HepG2 (cell line): ENCODE measurements around the gene MRPL14. TPM values are rescaled to one million over a fixed set of nuclear protein-coding genes. Genes with fewer than 3 reads are reported as not detected.

ENCODE experiments used
- ATAC-seq: fragments of 200-7000 bp; cut with Tn5 transposase; 3 replicates; pipeline ENCODE4 v1.9.1; 2020; ENCODE audit warnings: mild to moderate bottlenecking, moderate library complexity
- BruUV-seq: library from RNA; stranded (reverse); fragments of 400-500 nt; replicated peaks from 2 replicates; lab custom pipeline; 2021; lab: Mats Ljungman, UMichigan
- CTCF ChIA-PET: fragments of 300-600 bp; formaldehyde crosslinking; extraction: SDS; loops from one replicate; lab custom pipeline; 2021; ENCODE audit warnings: low total read pairs, inconsistent platforms, low intra/inter-chr PET ratio; lab: Yijun Ruan, JAX
- POLR2A ChIA-PET: fragments of 350-600 bp; sonication (Branson Sonifier 250); formaldehyde crosslinking; loops from one replicate; lab custom pipeline; 2020; ENCODE audit warnings: antibody characterized with exemption, inconsistent platforms; lab: Yijun Ruan, JAX
- DNase-seq: peaks from one replicate; pipeline ENCODE4 v3.0.0-alpha.2; 2015; ENCODE audit warnings: low spot score
- FAIRE-seq: peaks from 3 replicates; lab custom pipeline; 2011; peaks lifted over from hg19 to GRCh38; lab: Jason Lieb, UNC
- H2AFZ ChIP-seq: one replicate; pipeline ENCODE4 v1.6.1; 2011; ENCODE audit warnings: low read length, inconsistent platforms
- H3K27ac ChIP-seq: fragments of 300-600 bp; 3 replicates; pipeline ENCODE4 v1.8.0; 2011; ENCODE audit warnings: mixed run types, mild to moderate bottlenecking, mixed read lengths, low read length, inconsistent platforms; ENCODE audit not compliant: insufficient read depth; ENCODE audit errors: extremely low read length
- H3K27me3 ChIP-seq, 2 experiments: fragments of 200-600 bp in 1 of 2; 2 replicates in 1 of 2; 3 replicates in 1 of 2; pipeline versions ENCODE4 v1.6.0 to v1.8.0; 2011; ENCODE audit warnings: low read length in 2 of 2, mild to moderate bottlenecking in 2 of 2, moderate library complexity in 2 of 2, inconsistent platforms in 1 of 2; ENCODE audit not compliant: insufficient read depth in 2 of 2, control insufficient read depth in 1 of 2
- H3K36me3 ChIP-seq, 2 experiments: fragments of 200-600 bp in 1 of 2; replicated peaks in 1 of 2; 2 replicates in 1 of 2; 3 replicates in 1 of 2; pipeline versions ENCODE4 v1.5.1 to v1.8.0; 2011; ENCODE audit warnings: low read length in 2 of 2, inconsistent platforms in 1 of 2; ENCODE audit not compliant: insufficient read depth in 2 of 2, control insufficient read depth in 1 of 2
- H3K4me1 ChIP-seq: 2 replicates; pipeline ENCODE4 v1.5.1; 2012; ENCODE audit warnings: low read length, inconsistent platforms; ENCODE audit not compliant: insufficient read depth
- H3K4me2 ChIP-seq: 2 replicates; pipeline ENCODE4 v1.6.0; 2011; ENCODE audit warnings: low read depth, low read length, inconsistent platforms
- H3K4me3 ChIP-seq, 3 experiments: fragments of 200-600 bp in 1 of 3; sonication (generic), shearing (Covaris generic) in 1 of 3; replicated peaks in 1 of 3; 2 replicates each; pipeline ENCODE4 v1.5.1; 2011 to 2016; ENCODE audit warnings: low read length in 3 of 3, inconsistent platforms in 2 of 3, low read depth in 2 of 3, mild to moderate bottlenecking in 2 of 3, control low read depth in 1 of 3, mixed read lengths in 1 of 3; ENCODE audit not compliant: insufficient read depth in 1 of 3
- H3K79me2 ChIP-seq: one replicate; pipeline ENCODE4 v1.6.1; 2011; ENCODE audit warnings: low read length, inconsistent platforms; ENCODE audit not compliant: insufficient read depth
- H3K9ac ChIP-seq: 2 replicates; pipeline ENCODE4 v1.6.0; 2011; ENCODE audit warnings: mild to moderate bottlenecking, low read depth, low read length, inconsistent platforms; ENCODE audit not compliant: insufficient read depth
- H3K9me3 ChIP-seq: 2 replicates; pipeline ENCODE4 v1.5.1; 2012; ENCODE audit warnings: mild to moderate bottlenecking, low read length
- H4K20me1 ChIP-seq: 2 replicates; pipeline ENCODE4 v1.6.0; 2011; ENCODE audit warnings: inconsistent platforms, mild to moderate bottlenecking, low read length, moderate library complexity; ENCODE audit not compliant: insufficient read depth
- KMT2B ChIP-seq: IDR thresholded peaks from 2 replicates; pipeline ENCODE4 v1.6.1; 2016; ENCODE audit warnings: missing genetic modification reagents, missing compliant biosample characterization
- TGIF2 ChIP-seq: IDR thresholded peaks from 2 replicates; pipeline ENCODE4 v1.6.1; 2016; ENCODE audit warnings: control low read depth, missing compliant biosample characterization
- ZNF264 ChIP-seq: sonication (generic); formaldehyde crosslinking; IDR thresholded peaks from 2 replicates; pipeline ENCODE4 v1.4.0; 2020; ENCODE audit warnings: missing genetic modification reagents
- ZNF484 ChIP-seq: sonication (generic); formaldehyde crosslinking; IDR thresholded peaks from 2 replicates; pipeline ENCODE4 v1.5.1; 2020; ENCODE audit warnings: mild to moderate bottlenecking, low read depth, missing genetic modification reagents, borderline replicate concordance
- ZNF598 ChIP-seq: sonication (generic); formaldehyde crosslinking; IDR thresholded peaks from 2 replicates; pipeline ENCODE4 v1.5.1; 2020; ENCODE audit warnings: mild to moderate bottlenecking, missing genetic modification reagents, borderline replicate concordance
- ZSCAN22 ChIP-seq: sonication (generic); formaldehyde crosslinking; IDR thresholded peaks from 2 replicates; pipeline ENCODE4 v1.4.0; 2020; ENCODE audit warnings: mild to moderate bottlenecking, missing genetic modification reagents
- WGBS: methylation state at CpG from one replicate; pipeline ENCODE4 v1.1.6; 2017; ENCODE audit warnings: low lambda C conversion rate; 5-methylcytosine and 5-hydroxymethylcytosine counted together
- in situ Hi-C: cut with HindIII; loops from 2 replicates; pipeline ENCODE4 v1.10.0; 2017; ENCODE audit warnings: low pct_unique_long_range_greater_than_20kb; ENCODE audit not compliant: extremely low pct_ligation_motif_present
- intact Hi-C: fragments of 100-400 bp; cut with micrococcal nuclease; formaldehyde crosslinking; loops from one replicate; pipeline ENCODE4 v1.10.0; 2022; ENCODE audit not compliant: unreplicated experiment
- polyA plus RNA-seq, 8 experiments: library from polyadenylated mRNA; depleted of rRNA in 3 of 8; stranded (reverse) in 7 of 8; unstranded in 1 of 8; fragments of >200 nt; fragmentation: Illumina TruSeq in 4 of 8; extraction: Trizol in 4 of 8; gene quantifications; 2 replicates each; pipeline versions ENCODE4 v1.2.1 to v1.2.3, GENCODE V29; 2011 to 2016; ENCODE audit warnings: low read depth in 4 of 8, missing spikeins in 1 of 8, mixed read lengths in 1 of 8; ENCODE audit not compliant: insufficient read depth in 1 of 8
- total RNA-seq, 5 experiments: library from RNA; depleted of rRNA; stranded (reverse); fragments of >200 nt; fragmentation: Illumina TruSeq; extraction: Trizol; gene quantifications; 2 replicates each; pipeline ENCODE4 v1.2.3, GENCODE V29; 2016; ENCODE audit warnings: low read depth in 1 of 5
- TF ChIP-seq, protein P1 (sequence below): sonication (generic); formaldehyde crosslinking; IDR thresholded peaks from 2 replicates; pipeline ENCODE4 v1.9.0; 2022; ENCODE audit warnings: missing genetic modification reagents, mild to moderate bottlenecking, borderline replicate concordance
- TF ChIP-seq, protein P2 (sequence below): sonication (generic); formaldehyde crosslinking; IDR thresholded peaks from 2 replicates; pipeline ENCODE4 v1.4.0; 2020; ENCODE audit warnings: missing genetic modification reagents, borderline replicate concordance
- TF ChIP-seq, protein P3 (sequence below): IDR thresholded peaks from 2 replicates; pipeline ENCODE4 v1.6.1; 2012; ENCODE audit warnings: low read length, improper control_type of control experiment

The MRPL14 gene
- total and polyA plus RNA-seq, 2 of the 13 experiments (the other 11 are each of a cell fraction or from before 2014, with no cell fraction given) = 157 to 178 TPM

DNA sequence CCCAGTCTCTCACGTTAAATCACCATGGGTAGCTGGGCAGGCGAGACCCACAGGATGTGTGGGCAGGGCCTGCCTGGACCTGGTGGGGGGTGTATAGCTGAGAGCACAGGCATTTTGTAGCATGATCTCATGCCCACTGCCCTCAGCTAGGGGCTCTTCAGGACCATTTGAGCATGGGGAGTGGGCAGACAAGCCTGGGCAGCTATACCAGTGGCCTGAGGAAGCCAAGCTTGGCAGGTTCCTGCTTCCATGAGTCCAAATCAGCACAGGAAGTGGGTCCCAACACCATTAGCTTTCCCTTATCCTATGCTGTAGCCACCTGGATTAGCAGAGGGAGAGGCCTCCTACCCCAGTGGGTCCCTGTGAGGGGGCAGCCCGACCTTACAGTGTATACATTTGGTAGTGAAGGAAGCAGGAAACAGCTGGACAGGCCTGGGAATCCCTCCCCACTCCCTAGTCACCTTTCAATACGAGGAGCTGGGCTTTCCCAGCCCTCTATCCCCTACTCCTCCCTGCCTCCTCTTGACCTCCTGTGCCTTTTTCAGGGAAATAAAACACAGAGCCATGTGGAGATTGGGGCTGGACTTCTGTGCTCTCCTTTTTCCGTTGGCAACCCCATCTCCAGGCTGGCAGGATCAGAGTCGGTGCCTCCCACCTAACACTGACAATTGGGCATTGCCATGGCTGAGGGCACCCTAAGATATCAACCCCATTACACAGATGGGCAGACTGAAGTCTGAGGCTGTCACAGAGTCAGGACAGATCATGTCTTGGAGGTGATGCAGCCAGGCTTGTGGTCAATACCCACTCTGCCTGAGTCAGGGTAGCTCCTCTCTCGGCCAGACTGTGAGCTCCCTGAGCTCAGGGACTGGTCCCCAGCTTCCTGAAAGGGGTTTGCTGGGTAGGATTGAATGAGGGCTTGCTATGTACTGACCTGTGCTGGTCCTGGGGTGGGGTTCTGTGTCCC lies 59.8 kb downstream of the MRPL14 start (continued):
- TF ChIP-seq KMT2B (CRISPR knock-in tag) = 0 out of 2 replicates have a peak, but pooled peaks have one; percentile 30

DNA sequence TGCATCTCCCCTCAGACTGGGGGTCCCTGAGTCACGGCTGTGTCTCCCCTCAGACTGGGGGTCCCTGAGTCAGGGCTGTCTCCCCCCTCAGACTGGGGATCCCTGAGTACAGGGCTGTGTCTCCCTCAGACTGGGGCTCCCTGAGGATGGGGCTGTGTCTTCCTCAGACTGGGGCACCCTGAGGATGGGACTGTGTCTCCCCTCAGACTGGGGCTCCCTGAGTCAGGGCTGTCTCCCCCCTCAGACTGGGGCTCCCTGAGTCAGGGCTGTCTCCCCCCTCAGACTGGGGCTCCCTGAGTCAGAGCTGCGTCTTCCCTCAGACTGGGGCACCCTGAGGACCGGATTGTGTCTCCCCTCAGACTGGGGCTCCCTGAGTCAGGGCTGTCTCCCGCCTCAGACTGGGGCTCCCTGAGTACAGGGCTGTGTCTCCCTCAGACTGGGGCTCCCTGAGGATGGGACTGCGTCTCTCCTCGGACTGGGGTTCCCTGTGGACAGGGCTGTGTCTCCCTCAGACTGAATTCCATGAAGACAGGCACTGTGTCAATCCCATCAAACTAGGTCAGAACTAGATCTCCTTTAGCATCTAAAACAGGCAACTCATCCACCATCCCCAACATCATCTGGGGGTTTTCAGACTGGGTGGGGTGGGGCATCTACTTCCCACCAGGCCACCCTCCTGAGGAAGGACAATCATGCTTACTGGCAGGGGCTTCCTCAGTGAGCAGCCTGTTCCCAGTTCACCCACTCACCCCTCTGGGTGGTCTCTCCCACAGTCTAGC lies 60.7 kb downstream of the MRPL14 start:
- Histone ChIP-seq H2AFZ (no peak overlapping the region), H3K27me3 (peaks cover 2 to 17% of the 10 kb centered on the region in 2 experiments; a peak in 4 of 5 replicates), H3K36me3 (no peaks in the 10 kb centered on the region), H3K9ac (no peak overlapping the region), H3K79me2 (no peaks in the 10 kb centered on the region), H3K4me2 (no peak overlapping the region), H3K27ac (no peak overlapping the region), H3K9me3 (no peaks in the 10 kb centered on the region), H4K20me1 (no peaks in the 10 kb centered on the region), H3K4me3 (no peak overlapping the region), H3K4me1 (peaks cover 78% of the 10 kb centered on the region)
- WGBS = 63% methylated on average over 3 of the region's 6 CpGs
- DNase-seq (no peak), FAIRE-seq (no peak), ATAC-seq (no peak)
- ChIA-PET POLR2A (interaction anchor here (1.1 kb wide), 1 partner anchor 298 kb away, joined by 3 read pairs; no protein-coding TSS in a partner anchor), CTCF (no interaction called here)
- no TSS peak for BruUV-seq
- in situ Hi-C loops (no loop called here), intact Hi-C loops (no loop called here)
- TF ChIP-seq, protein P1, sequence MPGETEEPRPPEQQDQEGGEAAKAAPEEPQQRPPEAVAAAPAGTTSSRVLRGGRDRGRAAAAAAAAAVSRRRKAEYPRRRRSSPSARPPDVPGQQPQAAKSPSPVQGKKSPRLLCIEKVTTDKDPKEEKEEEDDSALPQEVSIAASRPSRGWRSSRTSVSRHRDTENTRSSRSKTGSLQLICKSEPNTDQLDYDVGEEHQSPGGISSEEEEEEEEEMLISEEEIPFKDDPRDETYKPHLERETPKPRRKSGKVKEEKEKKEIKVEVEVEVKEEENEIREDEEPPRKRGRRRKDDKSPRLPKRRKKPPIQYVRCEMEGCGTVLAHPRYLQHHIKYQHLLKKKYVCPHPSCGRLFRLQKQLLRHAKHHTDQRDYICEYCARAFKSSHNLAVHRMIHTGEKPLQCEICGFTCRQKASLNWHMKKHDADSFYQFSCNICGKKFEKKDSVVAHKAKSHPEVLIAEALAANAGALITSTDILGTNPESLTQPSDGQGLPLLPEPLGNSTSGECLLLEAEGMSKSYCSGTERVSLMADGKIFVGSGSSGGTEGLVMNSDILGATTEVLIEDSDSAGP (CRISPR knock-in tag) = 0 out of 2 replicates have a peak, but pooled peaks have one; percentile 2
- no peak for TF ChIP-seq ZNF264 (CRISPR knock-in tag)
- TF ChIP-seq, protein P2, sequence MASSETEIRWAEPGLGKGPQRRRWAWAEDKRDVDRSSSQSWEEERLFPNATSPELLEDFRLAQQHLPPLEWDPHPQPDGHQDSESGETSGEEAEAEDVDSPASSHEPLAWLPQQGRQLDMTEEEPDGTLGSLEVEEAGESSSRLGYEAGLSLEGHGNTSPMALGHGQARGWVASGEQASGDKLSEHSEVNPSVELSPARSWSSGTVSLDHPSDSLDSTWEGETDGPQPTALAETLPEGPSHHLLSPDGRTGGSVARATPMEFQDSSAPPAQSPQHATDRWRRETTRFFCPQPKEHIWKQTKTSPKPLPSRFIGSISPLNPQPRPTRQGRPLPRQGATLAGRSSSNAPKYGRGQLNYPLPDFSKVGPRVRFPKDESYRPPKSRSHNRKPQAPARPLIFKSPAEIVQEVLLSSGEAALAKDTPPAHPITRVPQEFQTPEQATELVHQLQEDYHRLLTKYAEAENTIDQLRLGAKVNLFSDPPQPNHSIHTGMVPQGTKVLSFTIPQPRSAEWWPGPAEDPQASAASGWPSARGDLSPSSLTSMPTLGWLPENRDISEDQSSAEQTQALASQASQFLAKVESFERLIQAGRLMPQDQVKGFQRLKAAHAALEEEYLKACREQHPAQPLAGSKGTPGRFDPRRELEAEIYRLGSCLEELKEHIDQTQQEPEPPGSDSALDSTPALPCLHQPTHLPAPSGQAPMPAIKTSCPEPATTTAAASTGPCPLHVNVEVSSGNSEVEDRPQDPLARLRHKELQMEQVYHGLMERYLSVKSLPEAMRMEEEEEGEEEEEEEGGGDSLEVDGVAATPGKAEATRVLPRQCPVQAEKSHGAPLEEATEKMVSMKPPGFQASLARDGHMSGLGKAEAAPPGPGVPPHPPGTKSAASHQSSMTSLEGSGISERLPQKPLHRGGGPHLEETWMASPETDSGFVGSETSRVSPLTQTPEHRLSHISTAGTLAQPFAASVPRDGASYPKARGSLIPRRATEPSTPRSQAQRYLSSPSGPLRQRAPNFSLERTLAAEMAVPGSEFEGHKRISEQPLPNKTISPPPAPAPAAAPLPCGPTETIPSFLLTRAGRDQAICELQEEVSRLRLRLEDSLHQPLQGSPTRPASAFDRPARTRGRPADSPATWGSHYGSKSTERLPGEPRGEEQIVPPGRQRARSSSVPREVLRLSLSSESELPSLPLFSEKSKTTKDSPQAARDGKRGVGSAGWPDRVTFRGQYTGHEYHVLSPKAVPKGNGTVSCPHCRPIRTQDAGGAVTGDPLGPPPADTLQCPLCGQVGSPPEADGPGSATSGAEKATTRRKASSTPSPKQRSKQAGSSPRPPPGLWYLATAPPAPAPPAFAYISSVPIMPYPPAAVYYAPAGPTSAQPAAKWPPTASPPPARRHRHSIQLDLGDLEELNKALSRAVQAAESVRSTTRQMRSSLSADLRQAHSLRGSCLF (CRISPR knock-in tag) = no peak
- peak; percentile 94 for TF ChIP-seq ZSCAN22 (CRISPR knock-in tag)
- TF ChIP-seq ZNF598 (CRISPR knock-in tag) = no peak
- TF ChIP-seq, protein P3, sequence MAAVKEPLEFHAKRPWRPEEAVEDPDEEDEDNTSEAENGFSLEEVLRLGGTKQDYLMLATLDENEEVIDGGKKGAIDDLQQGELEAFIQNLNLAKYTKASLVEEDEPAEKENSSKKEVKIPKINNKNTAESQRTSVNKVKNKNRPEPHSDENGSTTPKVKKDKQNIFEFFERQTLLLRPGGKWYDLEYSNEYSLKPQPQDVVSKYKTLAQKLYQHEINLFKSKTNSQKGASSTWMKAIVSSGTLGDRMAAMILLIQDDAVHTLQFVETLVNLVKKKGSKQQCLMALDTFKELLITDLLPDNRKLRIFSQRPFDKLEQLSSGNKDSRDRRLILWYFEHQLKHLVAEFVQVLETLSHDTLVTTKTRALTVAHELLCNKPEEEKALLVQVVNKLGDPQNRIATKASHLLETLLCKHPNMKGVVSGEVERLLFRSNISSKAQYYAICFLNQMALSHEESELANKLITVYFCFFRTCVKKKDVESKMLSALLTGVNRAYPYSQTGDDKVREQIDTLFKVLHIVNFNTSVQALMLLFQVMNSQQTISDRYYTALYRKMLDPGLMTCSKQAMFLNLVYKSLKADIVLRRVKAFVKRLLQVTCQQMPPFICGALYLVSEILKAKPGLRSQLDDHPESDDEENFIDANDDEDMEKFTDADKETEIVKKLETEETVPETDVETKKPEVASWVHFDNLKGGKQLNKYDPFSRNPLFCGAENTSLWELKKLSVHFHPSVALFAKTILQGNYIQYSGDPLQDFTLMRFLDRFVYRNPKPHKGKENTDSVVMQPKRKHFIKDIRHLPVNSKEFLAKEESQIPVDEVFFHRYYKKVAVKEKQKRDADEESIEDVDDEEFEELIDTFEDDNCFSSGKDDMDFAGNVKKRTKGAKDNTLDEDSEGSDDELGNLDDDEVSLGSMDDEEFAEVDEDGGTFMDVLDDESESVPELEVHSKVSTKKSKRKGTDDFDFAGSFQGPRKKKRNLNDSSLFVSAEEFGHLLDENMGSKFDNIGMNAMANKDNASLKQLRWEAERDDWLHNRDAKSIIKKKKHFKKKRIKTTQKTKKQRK = no peak
- no peak for TF ChIP-seq TGIF2 (CRISPR knock-in tag)
- no peak for TF ChIP-seq ZNF484 (CRISPR knock-in tag)
